Astrocyte of the spinal cord (primary cell): Measurements from ENCODE around the gene ADGRF3.
"Not testable (repeated sequence)": the region's sequence is repeated elsewhere in the genome, so short reads cannot be mapped to it uniquely, and the experiment has no call there.

Experiments
- DNase-seq: peaks from one replicate; pipeline ENCODE4 v3.0.0; 2011; ENCODE audit warnings: low read depth, low spot score
- H3K4me3 ChIP-seq: 2 replicates; pipeline ENCODE4 v1.5.1; 2011; ENCODE audit warnings: low read depth, mild to moderate bottlenecking, low read length, moderate library complexity
- CTCF ChIP-seq: IDR thresholded peaks from 2 replicates; pipeline ENCODE4 v1.5.1; 2012; ENCODE audit warnings: low read depth, mild to moderate bottlenecking, low read length, inconsistent platforms
- in situ Hi-C: cut with HindIII; loops from 2 replicates; pipeline ENCODE4 v1.10.0; 2017; ENCODE audit warnings: low sequenced_read_pairs

Gene ADGRF3

DNA sequence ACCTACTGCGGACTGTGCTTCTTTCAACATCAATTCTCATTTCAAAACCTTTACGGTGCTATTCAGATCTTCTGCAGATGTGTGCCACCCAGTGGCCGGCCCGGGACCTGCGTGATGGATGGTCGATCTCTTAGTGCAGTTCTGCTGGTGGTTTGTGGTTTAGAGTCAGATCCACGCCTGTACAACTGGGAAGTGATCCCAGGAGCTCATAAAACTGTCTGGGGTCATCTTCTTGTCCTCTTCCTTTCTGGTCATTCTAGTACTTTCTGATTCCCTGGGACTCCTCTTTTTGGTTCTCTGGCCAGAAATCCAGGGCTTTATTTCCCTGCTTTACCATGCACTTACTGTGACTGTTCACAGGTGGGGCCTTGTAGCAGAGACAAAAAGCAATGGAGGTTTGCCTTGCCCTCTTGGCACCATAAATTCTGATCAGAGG lies 16.5 kb downstream of the ADGRF3 start:
- no peak overlapping the region for H3K4me3 ChIP-seq
- in situ Hi-C loops: no loop called here
- peak; percentile 84 for DNase-seq
- peak; percentile 93 for TF ChIP-seq CTCF

DNA sequence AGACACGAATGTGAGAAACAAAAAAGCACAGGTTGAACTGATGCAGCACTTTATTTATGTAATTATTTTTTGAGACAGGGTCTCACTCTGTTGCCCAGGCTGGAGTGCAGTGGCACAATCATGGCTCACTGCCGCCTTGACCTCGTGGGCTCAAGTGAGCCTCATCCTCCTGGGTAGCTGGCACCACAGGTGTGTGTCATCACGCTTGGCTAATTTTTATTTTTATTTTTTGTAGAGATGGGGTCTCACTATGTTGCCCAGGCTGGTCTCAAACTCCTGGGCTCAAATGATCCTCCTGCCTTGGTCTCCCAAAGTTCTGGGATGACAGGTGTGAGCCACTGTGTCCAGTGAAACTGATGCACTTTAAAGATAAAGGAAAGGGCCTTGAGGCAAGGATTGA lies 17.5 kb downstream of the ADGRF3 start:
- DNase-seq, in situ Hi-C loops, H3K4me3 ChIP-seq: not testable (repeated sequence)

DNA sequence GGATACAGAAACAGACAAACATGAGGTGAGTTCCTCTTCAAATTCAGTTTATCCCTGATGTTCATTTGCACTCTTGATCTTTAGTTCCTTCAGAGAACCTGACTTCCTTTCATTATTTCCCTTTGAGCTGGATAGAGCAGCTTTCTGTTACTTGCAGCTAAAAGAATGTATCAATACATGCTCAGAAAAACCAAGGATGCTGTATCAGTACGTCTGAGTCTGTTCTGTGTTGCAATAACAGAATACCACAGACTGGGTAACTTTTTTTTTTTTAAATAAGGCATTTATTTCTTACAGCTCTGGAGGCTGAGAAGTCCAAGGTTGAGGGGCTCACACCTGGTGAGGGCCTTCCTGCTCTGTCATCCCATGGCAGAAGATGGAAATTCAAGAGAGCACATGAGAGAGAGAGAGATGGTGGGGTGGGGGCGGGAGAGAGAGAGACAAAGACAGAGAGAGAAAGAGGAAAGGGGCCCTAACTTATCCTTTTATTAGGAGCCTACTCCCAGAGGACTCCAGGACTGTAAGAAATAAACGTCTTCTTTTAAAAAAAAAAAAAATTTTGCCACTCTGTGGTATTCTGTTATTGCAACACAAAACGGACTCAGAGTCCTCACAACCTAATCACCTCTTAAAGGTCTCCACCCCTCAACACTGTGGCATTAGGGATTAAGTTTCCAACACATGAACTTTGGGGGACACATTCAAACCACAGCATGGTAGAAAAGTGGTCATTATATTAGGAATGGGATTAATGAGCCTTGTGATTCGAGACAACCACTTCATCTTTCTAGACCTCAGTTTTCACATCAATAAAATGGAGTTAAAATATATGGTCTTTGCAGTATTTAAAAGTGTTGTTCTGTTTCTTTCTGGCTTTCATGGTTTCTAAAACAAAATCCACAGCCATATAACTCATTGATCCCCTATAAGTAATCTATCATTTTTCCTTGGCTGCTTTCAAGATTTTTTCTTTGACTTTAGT lies 19.0 kb downstream of the ADGRF3 start:
- no peak for DNase-seq
- in situ Hi-C loops: no loop called here
- TF ChIP-seq CTCF: no peak
- H3K4me3 ChIP-seq: no peak overlapping the region

DNA sequence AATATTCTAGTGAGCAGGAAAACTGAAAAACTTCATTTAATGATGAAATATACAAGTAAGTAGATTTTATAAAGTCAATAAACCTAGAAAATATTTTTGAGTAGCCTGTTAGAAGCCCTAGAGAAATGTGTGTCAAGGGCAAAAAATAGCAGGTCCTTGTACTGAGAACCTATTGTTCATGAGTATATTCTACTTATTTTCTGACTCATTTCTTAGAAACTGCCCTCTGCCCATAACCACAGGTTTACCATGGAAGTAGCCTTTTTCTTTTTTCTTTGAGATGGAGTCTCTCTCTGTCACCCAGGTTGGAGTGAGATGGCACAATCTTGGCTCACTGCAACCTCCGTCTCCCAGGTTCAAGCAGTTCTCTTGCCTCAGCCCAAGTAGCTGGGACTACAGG lies 20.1 kb downstream of the ADGRF3 start:
- TF ChIP-seq CTCF: no peak
- in situ Hi-C loops: no loop called here
- no peak overlapping the region for H3K4me3 ChIP-seq
- DNase-seq: no peak

GRCh38 chr2:26325851-26326250 lies 20.7 kb downstream of the ADGRF3 start:
- no peak for TF ChIP-seq CTCF
- in situ Hi-C loops: no loop called here
- no peak overlapping the region for H3K4me3 ChIP-seq
- peak; percentile 43 for DNase-seq

DNA sequence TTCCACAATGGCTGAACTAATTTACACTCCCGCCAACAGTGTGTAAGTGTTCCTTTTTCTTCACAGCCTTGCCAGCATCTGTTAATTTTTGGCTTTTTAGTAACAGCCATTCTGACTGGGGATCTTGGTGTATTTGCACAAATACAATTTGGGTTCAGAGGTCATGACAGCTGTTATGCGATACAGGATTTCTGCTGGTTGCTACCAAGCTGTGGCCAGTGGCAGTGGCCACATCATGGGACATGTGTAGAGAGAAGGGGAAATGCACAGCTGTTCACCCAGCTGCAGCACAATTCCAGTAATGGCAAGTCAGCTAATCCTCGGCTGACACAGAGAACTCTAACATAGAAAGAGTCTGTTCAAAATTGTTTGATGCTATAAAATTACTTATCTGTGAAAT lies 21.7 kb downstream of the ADGRF3 start:
- no peak for TF ChIP-seq CTCF
- in situ Hi-C loops: no loop called here
- no peak overlapping the region for H3K4me3 ChIP-seq
- DNase-seq: no peak

- H3K4me3 ChIP-seq, in situ Hi-C loops, DNase-seq: not testable (repeated sequence)
Observed at GRCh38 chr2:26324479-26324878, 22.1 kb downstream of the ADGRF3 start.
